ENCODE measurements around the gene APOL4.

APOL4 gene

GRCh38 chr22:36182857-36183256, 18.8 kb downstream of the APOL4 start:
- DNase-seq: no peak

GRCh38 chr22:36182056-36182455, 19.6 kb downstream of the APOL4 start:
- DNase-seq: no peak

- DNase-seq: no peak
These were observed 20.7 kb downstream of the APOL4 start for GRCh38 chr22:36180928-36181327.

- DNase-seq: peak; percentile 75
These were observed 21.4 kb downstream of the APOL4 start for GRCh38 chr22:36180038-36180880.

- DNase-seq: no peak
These were observed 24.4 kb downstream of the APOL4 start for GRCh38 chr22:36177160-36177559.

- DNase-seq: no peak
These were observed 25.7 kb downstream of the APOL4 start for GRCh38 chr22:36175892-36176291.

- no peak for DNase-seq
These were observed 29.7 kb downstream of the APOL4 start for GRCh38 chr22:36171941-36172340.

- DNase-seq: peak; percentile 78
These were observed 34.9 kb downstream of the APOL4 start for GRCh38 chr22:36166518-36167220.

- DNase-seq: no peak
These were observed 35.5 kb downstream of the APOL4 start for GRCh38 chr22:36166086-36166485.

- no peak for DNase-seq
These were observed 36.5 kb downstream of the APOL4 start for GRCh38 chr22:36165141-36165540.

GRCh38 chr22:36164621-36165020, 37.0 kb downstream of the APOL4 start:
- no peak for DNase-seq

GRCh38 chr22:36163497-36163896, 38.1 kb downstream of the APOL4 start:
- no peak for DNase-seq

GRCh38 chr22:36162127-36163034, 39.2 kb downstream of the APOL4 start:
- peak; percentile 78 for DNase-seq

GRCh38 chr22:36161793-36162126, 39.8 kb downstream of the APOL4 start:
- peak; percentile 70 for DNase-seq

- DNase-seq: peak; percentile 62
These were observed 41.1 kb downstream of the APOL4 start, which contains the start of gene APOL3 for GRCh38 chr22:36160499-36160942. Gene APOL3, minus strand, starts transcription at chr22:36160755. Its CDS starts 11,700 bp downstream, at chr22:36149055.

GRCh38 chr22:36156515-36157419, 44.8 kb downstream of the APOL4 start:
- DNase-seq: peak; percentile 69

- no peak for DNase-seq
These were observed 45.5 kb downstream of the APOL4 start for GRCh38 chr22:36156119-36156514.

GRCh38 chr22:36155702-36156101, 45.9 kb downstream of the APOL4 start:
- no peak for DNase-seq

GRCh38 chr22:36154423-36154945, 47.1 kb downstream of the APOL4 start:
- no peak for DNase-seq

- no peak for DNase-seq
These were observed 47.8 kb downstream of the APOL4 start for GRCh38 chr22:36153501-36154422.
